Activated CD4-positive, alpha-beta memory T cell treated with anti-CD3 and anti-CD28 coated beads, Interleukin-2, amount 10 ng/mL, durations not matched to agents 7 days and 5 days (primary cell): Measurements from ENCODE around the gene RELT. TPM values are rescaled to one million over a fixed set of nuclear protein-coding genes. Genes with fewer than 3 reads are reported as not detected.

Source experiments
- CTCF ChIA-PET: fragments of 350-600 bp; sonication (Branson Sonifier 250); formaldehyde crosslinking; loops from one replicate; lab custom pipeline; 2021; ENCODE audit warnings: antibody characterized with exemption, inconsistent platforms; lab: Charles Lee
- POLR2A ChIA-PET: fragments of 350-600 bp; sonication (Branson Sonifier 250); formaldehyde crosslinking; loops from one replicate; lab custom pipeline; 2021; ENCODE audit warnings: antibody characterized with exemption; lab: Charles Lee
- DNase-seq: peaks from one replicate; pipeline ENCODE4 v3.0.0-alpha.2; 2020
- H3K27ac Mint-ChIP-seq: one replicate; pipeline ENCODE4 v1.8.0; 2021; ENCODE audit warnings: mild to moderate bottlenecking, mixed read lengths
- H3K27me3 Mint-ChIP-seq: one replicate; pipeline ENCODE4 v1.8.0; 2021; ENCODE audit warnings: mixed read lengths
- H3K36me3 Mint-ChIP-seq: one replicate; pipeline ENCODE4 v1.8.0; 2021; ENCODE audit warnings: low read depth, mixed read lengths
- H3K4me1 Mint-ChIP-seq: one replicate; pipeline ENCODE4 v1.8.0; 2021; ENCODE audit warnings: mixed read lengths
- H3K4me3 Mint-ChIP-seq: one replicate; pipeline ENCODE4 v1.8.0; 2021; ENCODE audit warnings: mild to moderate bottlenecking, mixed read lengths
- H3K9me3 Mint-ChIP-seq: one replicate; pipeline ENCODE4 v1.8.0; 2021; ENCODE audit warnings: mixed read lengths
- total RNA-seq, 2 experiments: library from RNA; stranded (reverse); gene quantifications; one replicate each; pipeline ENCODE4 v1.2.3, GENCODE V29; 2021

Gene RELT
- total RNA-seq, 2 experiments from 2014 or later, result 26.0 to 27.3 TPM

- ChIA-PET CTCF (interaction anchor here (0.6 kb wide), 1 partner anchor 21 kb away, joined by 3 read pairs; no protein-coding TSS in a partner anchor), POLR2A (interaction anchor here (1.0 kb wide), 1 partner anchor 9 kb away, joined by 4 read pairs; no protein-coding TSS in a partner anchor)
- H3K9me3 Mint-ChIP-seq, result no peaks in the 10 kb centered on the region
Measured at GRCh38 chr11:73439002-73439843, 63.0 kb downstream of the RELT start.

GRCh38 chr11:73445980-73446379, 69.8 kb downstream of the RELT start:
- Mint-ChIP-seq H3K36me3 (no peaks in the 10 kb centered on the region), H3K4me3 (no peak overlapping the region), H3K27ac (no peak overlapping the region), H3K9me3 (no peaks in the 10 kb centered on the region), H3K4me1 (no peaks in the 10 kb centered on the region), H3K27me3 (no peaks in the 10 kb centered on the region)
- ChIA-PET CTCF (interaction anchor here (0.8 kb wide), 1 partner anchor 11 kb away, joined by 3 read pairs; no protein-coding TSS in a partner anchor), POLR2A (no interaction called here)
- no peak for DNase-seq

More at GRCh38 chr11:73439002-73439843, 63.0 kb downstream of the RELT start:
- Mint-ChIP-seq H3K27ac (no peak overlapping the region), H3K4me1 (no peaks in the 10 kb centered on the region), H3K4me3 (no peak overlapping the region), H3K36me3 (no peaks in the 10 kb centered on the region), H3K27me3 (no peaks in the 10 kb centered on the region)
- DNase-seq, result no peak

DNA sequence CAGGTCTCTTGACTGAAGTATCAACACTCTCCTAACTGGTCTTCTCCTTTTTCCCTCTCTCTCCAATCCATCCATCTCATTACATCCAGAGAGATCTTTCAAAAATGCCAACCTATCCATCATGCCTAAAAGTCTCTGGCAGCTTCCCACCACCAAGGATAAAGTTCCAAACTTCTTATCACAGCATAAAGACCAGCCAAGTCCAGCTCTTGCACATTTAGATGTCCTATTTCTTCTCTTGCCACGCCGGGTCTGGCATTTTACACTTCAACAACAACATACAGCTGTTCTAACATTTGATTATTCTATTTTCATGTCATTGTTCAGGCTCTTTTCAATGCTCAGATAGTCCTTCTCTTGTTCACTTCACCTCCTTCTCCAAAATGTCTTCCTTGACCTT, 70.6 kb downstream of the RELT start:
- H3K27me3 Mint-ChIP-seq, result no peaks in the 10 kb centered on the region
- H3K4me3 Mint-ChIP-seq, result no peak overlapping the region
- H3K27ac Mint-ChIP-seq, result no peak overlapping the region
- H3K4me1 Mint-ChIP-seq, result no peaks in the 10 kb centered on the region
- no peak for DNase-seq
- H3K9me3 Mint-ChIP-seq, result no peaks in the 10 kb centered on the region
- CTCF ChIA-PET, result interaction anchor here (0.8 kb wide), 1 partner anchor 12 kb away, joined by 3 read pairs; no protein-coding TSS in a partner anchor
- POLR2A ChIA-PET, result no interaction called here
- H3K36me3 Mint-ChIP-seq, result no peaks in the 10 kb centered on the region

Other genes with a start within 250 kb of the RELT start
- gene FCHSD2, start 234.1 kb upstream of the RELT start, total RNA-seq, result 10 to 100 TPM; 40.8 to 41.7 TPM
- gene P2RY2, start 158.1 kb upstream of the RELT start, total RNA-seq, result not detected
- gene P2RY6, start 104.1 kb upstream of the RELT start, total RNA-seq, result not detected
- under 1 TPM; 0.05 TPM for gene ARHGEF17, start 68.1 kb upstream of the RELT start, total RNA-seq
- 10 to 100 TPM; 22.2 to 24.0 TPM for gene FAM168A, start 221.7 kb downstream of the RELT start, total RNA-seq